ENCODE results near the gene C1orf87.

C1orf87 gene

DNA sequence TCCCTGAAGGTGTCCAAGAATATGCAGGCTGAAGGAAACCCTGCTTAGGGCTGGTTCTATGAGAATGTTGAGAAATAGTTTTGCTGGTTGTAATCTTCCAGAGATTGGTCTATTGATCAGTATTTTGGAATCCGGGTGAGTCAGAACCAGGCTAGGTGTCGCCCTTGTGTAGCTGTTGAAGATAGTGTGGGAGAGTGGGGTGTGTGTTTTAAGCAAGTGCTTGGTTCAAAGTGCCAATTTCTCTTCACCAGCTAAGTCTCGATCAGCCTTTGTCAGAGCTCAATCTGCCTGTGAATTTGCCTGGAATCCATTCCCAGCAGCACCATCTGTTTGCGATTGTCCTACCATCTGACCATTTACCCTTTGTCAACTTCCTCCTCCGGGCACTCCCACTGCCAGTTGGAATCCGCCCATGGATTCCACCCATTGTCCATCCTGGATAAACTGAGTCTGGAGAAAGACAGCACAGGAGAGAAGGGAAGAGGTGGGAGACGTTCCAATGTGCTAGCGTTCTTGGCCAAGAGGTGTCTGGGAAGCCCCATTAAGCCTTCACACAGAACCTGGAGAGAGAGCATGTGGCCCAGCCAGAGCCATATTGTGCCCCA lies 87.6 kb downstream of the C1orf87 start:
- TF ChIP-seq ZNF274 (IDR thresholded peaks at IDR 0.05; ENCODE audit: low read depth, low read length) (no peak), SUZ12 (IDR thresholded peaks at IDR 0.05; ENCODE audit: extremely low read depth, insufficient read depth, insufficient read length) (no peak), YY1 (IDR thresholded peaks at IDR 0.05; ENCODE audit: insufficient read depth, insufficient read length) (no peak)
- Histone ChIP-seq H3K27me3 (ENCODE audit: insufficient read depth, insufficient read length) (no peaks in the 10 kb centered on the region), H3K9me3 (ENCODE audit: insufficient read depth, low read length) (no peaks in the 10 kb centered on the region), H3K9ac (ENCODE audit: insufficient read length, low read depth) (no peak overlapping the region), H3K36me3 (ENCODE audit: insufficient read depth, insufficient read length, low read length) (no peaks in the 10 kb centered on the region), H3K4me3 (ENCODE audit: insufficient read length, low read depth) (no peak overlapping the region), H3K4me1 (ENCODE audit: insufficient read depth, insufficient read length) (peaks cover 2% of the 10 kb centered on the region)
- DNase-seq (ENCODE audit: low read depth, low spot score), result no peak

DNA sequence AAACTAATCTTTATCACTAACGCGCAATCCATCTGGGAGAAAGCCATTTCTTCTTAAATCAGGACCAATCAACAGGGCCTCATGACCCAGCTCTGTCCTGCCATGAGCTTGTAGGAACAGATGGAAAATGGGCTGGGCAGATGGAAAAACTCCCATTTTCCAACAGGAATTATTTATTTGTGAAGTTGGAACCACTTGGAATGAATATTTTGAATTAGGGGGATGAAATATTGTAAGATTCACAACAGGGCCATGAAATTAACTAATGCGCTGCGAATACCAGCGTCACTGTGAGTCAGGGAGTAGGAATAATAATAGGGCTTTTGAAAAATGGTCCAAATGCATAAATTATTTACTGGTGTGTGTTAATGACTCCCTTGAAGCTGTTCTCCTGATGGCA lies 93.9 kb downstream of the C1orf87 start:
- Histone ChIP-seq H3K27me3 (ENCODE audit: insufficient read depth, insufficient read length) (peaks cover 12% of the 10 kb centered on the region), H3K4me1 (ENCODE audit: insufficient read depth, insufficient read length) (no peaks in the 10 kb centered on the region), H3K9me3 (ENCODE audit: insufficient read depth, low read length) (no peaks in the 10 kb centered on the region), H3K4me3 (ENCODE audit: insufficient read length, low read depth) (no peak overlapping the region), H3K36me3 (ENCODE audit: insufficient read depth, insufficient read length, low read length) (no peaks in the 10 kb centered on the region), H3K9ac (ENCODE audit: insufficient read length, low read depth) (no peak overlapping the region)
- TF ChIP-seq YY1 (IDR thresholded peaks at IDR 0.05; ENCODE audit: insufficient read depth, insufficient read length), result no peak
- TF ChIP-seq ZNF274 (IDR thresholded peaks at IDR 0.05; ENCODE audit: low read depth, low read length), result no peak
- TF ChIP-seq SUZ12 (IDR thresholded peaks at IDR 0.05; ENCODE audit: extremely low read depth, insufficient read depth, insufficient read length), result no peak
- no peak for DNase-seq (ENCODE audit: low read depth, low spot score)

DNA sequence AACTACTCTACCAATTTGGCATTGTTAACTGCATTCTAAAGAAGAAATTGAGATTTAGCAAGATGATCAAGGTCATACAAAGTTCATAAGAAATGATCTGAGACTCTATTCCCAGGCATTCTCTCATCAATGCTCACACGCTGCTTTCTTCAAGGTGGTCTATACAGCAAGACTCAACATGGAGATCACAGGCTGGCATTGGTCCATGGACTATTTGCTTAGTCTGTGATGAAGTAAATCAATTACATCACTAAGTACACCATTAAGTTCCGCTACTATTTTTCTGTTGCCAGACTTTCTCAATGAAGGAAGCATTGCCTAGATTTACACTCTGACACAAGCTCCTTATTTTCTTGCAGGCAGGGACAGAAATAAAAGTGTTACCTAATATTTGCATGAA lies 95.1 kb downstream of the C1orf87 start:
- DNase-seq (ENCODE audit: low read depth, low spot score), result no peak

DNA sequence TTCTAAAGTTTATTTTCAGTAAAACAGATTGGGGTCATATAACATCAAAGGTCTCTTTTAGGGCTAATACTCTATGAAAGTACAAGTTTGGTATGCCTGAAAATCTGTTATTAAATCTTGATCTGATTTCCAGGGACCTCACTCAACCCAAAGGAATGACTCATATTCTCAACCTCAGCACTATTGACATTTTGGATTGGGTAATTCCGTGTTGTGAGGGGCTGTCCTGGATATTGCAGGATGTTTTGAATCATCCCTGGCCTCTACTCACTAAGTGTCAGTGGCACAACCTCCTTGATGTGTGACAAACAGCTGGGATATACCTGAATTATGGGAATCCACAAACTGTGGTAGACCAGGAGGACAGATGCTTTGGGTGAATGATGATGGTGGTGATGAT lies 95.5 kb downstream of the C1orf87 start:
- Histone ChIP-seq H3K36me3 (ENCODE audit: insufficient read depth, insufficient read length, low read length) (no peaks in the 10 kb centered on the region), H3K27me3 (ENCODE audit: insufficient read depth, insufficient read length) (peaks cover 12% of the 10 kb centered on the region), H3K4me1 (ENCODE audit: insufficient read depth, insufficient read length) (no peaks in the 10 kb centered on the region), H3K9me3 (ENCODE audit: insufficient read depth, low read length) (no peaks in the 10 kb centered on the region), H3K9ac (ENCODE audit: insufficient read length, low read depth) (no peak overlapping the region), H3K4me3 (ENCODE audit: insufficient read length, low read depth) (no peak overlapping the region)
- no peak for TF ChIP-seq YY1 (IDR thresholded peaks at IDR 0.05; ENCODE audit: insufficient read depth, insufficient read length)
- TF ChIP-seq SUZ12 (IDR thresholded peaks at IDR 0.05; ENCODE audit: extremely low read depth, insufficient read depth, insufficient read length), result no peak
- no peak for TF ChIP-seq ZNF274 (IDR thresholded peaks at IDR 0.05; ENCODE audit: low read depth, low read length)
- DNase-seq (ENCODE audit: low read depth, low spot score), result no peak

More for the DNA sequence above, 95.1 kb downstream of the C1orf87 start:
- no peaks in the 10 kb centered on the region for H3K9me3 ChIP-seq (ENCODE audit: insufficient read depth, low read length)
- TF ChIP-seq YY1 (IDR thresholded peaks at IDR 0.05; ENCODE audit: insufficient read depth, insufficient read length), result no peak
- no peak for TF ChIP-seq ZNF274 (IDR thresholded peaks at IDR 0.05; ENCODE audit: low read depth, low read length)
- no peak for TF ChIP-seq SUZ12 (IDR thresholded peaks at IDR 0.05; ENCODE audit: extremely low read depth, insufficient read depth, insufficient read length)
- no peaks in the 10 kb centered on the region for H3K36me3 ChIP-seq (ENCODE audit: insufficient read depth, insufficient read length, low read length)
- peaks cover 12% of the 10 kb centered on the region for H3K27me3 ChIP-seq (ENCODE audit: insufficient read depth, insufficient read length)
- no peaks in the 10 kb centered on the region for H3K4me1 ChIP-seq (ENCODE audit: insufficient read depth, insufficient read length)
- H3K4me3 ChIP-seq (ENCODE audit: insufficient read length, low read depth), result no peak overlapping the region
- no peak overlapping the region for H3K9ac ChIP-seq (ENCODE audit: insufficient read length, low read depth)

DNA sequence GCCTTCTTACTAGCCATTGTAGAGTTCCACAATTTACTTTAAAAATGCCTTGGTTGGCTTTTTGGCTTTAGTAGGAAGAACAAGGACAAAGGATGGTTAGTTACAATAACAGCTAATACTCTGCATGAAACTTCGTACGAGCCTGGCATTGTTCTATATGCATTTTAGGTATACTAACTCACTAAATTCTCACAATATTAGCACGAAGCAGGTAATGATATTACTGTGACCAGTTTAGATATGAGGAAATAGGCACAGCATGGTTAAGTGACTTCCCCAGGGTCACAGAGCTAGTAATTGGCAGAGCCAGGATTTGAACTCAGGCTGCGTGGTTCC lies 96.5 kb downstream of the C1orf87 start:
- no peaks in the 10 kb centered on the region for H3K36me3 ChIP-seq (ENCODE audit: insufficient read depth, insufficient read length, low read length)
- TF ChIP-seq YY1 (IDR thresholded peaks at IDR 0.05; ENCODE audit: insufficient read depth, insufficient read length), result no peak
- TF ChIP-seq SUZ12 (IDR thresholded peaks at IDR 0.05; ENCODE audit: extremely low read depth, insufficient read depth, insufficient read length), result no peak
- TF ChIP-seq ZNF274 (IDR thresholded peaks at IDR 0.05; ENCODE audit: low read depth, low read length), result no peak

DNA sequence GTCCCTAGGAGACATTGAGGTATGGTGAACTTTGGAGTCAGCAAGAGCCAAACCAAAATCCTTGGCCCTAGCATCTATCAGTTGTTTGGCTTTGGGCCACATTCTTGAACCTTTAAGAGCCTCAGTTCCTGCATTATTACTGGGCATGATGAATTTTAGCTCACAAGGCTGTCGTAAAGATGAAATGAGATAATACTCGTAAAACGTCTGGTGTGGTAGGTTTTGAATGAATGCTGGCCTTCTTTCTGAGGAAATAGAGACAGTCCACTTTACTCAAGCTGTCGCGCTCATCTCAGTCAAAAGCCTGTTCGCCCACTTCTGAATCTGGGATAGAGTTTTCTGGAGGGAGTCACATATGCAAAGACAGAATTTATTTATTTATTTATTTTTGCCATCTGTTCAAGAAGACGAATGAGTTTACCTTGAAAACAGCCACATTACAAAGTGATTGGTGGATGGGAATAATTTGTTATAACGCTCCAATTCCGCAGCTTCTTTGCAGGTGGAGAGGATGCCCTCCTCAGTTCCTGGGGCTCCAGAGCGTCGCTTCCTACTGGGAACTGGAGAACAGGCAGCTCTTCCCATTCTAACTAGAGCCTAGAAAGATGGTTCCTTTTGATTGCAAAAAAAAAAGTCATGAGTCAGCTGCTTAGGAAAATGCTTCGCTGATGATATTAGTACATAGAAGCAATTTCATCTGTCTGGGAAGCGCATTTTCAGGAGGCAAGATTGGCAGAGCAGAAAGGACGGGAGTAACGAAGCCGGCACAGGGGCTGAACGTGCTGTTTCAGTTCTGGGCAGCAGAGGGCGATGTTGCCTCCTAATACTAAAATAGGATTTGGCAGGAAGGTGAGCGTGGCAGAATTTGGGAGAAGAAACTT lies 97.1 kb downstream of the C1orf87 start:
- H3K4me1 ChIP-seq (ENCODE audit: insufficient read depth, insufficient read length), result no peaks in the 10 kb centered on the region
- peak; percentile 55 for DNase-seq (ENCODE audit: low read depth, low spot score)
- no peak overlapping the region for H3K4me3 ChIP-seq (ENCODE audit: insufficient read length, low read depth)
- no peaks in the 10 kb centered on the region for H3K9me3 ChIP-seq (ENCODE audit: insufficient read depth, low read length)
- TF ChIP-seq YY1 (IDR thresholded peaks at IDR 0.05; ENCODE audit: insufficient read depth, insufficient read length), result no peak
- TF ChIP-seq ZNF274 (IDR thresholded peaks at IDR 0.05; ENCODE audit: low read depth, low read length), result no peak
- H3K9ac ChIP-seq (ENCODE audit: insufficient read length, low read depth), result no peak overlapping the region
- H3K27me3 ChIP-seq (ENCODE audit: insufficient read depth, insufficient read length), result peaks cover 12% of the 10 kb centered on the region
- no peaks in the 10 kb centered on the region for H3K36me3 ChIP-seq (ENCODE audit: insufficient read depth, insufficient read length, low read length)

More for the DNA sequence above, 96.5 kb downstream of the C1orf87 start:
- Histone ChIP-seq H3K4me1 (ENCODE audit: insufficient read depth, insufficient read length) (no peaks in the 10 kb centered on the region), H3K9me3 (ENCODE audit: insufficient read depth, low read length) (no peaks in the 10 kb centered on the region), H3K4me3 (ENCODE audit: insufficient read length, low read depth) (no peak overlapping the region), H3K27me3 (ENCODE audit: insufficient read depth, insufficient read length) (peaks cover 12% of the 10 kb centered on the region), H3K9ac (ENCODE audit: insufficient read length, low read depth) (no peak overlapping the region)
- no peak for DNase-seq (ENCODE audit: low read depth, low spot score)

DNA sequence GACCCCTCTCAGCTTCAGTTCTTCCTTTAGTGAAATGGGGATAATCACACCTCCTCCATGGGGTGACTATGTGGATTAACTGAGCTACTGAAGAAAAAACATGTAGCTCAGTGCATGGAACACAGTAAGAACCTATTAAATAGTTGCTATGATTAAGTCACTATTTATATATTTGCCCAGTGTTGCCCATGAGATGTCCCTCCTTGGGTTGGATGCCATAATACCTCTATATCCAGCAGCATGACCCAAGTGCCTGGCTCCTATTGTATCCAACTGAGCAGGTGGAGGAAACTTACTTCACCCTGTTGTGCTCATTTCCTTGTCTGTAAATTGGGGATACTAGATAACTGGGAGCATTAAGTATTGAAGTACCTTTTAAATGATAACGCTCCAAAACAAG lies 99.9 kb downstream of the C1orf87 start:
- no peak for DNase-seq (ENCODE audit: low read depth, low spot score)
- no peak overlapping the region for H3K4me3 ChIP-seq (ENCODE audit: insufficient read length, low read depth)
- peaks cover 12% of the 10 kb centered on the region for H3K27me3 ChIP-seq (ENCODE audit: insufficient read depth, insufficient read length)
- H3K4me1 ChIP-seq (ENCODE audit: insufficient read depth, insufficient read length), result no peaks in the 10 kb centered on the region
- TF ChIP-seq ZNF274 (IDR thresholded peaks at IDR 0.05; ENCODE audit: low read depth, low read length) (no peak), SUZ12 (IDR thresholded peaks at IDR 0.05; ENCODE audit: extremely low read depth, insufficient read depth, insufficient read length) (no peak), YY1 (IDR thresholded peaks at IDR 0.05; ENCODE audit: insufficient read depth, insufficient read length) (no peak)
- H3K36me3 ChIP-seq (ENCODE audit: insufficient read depth, insufficient read length, low read length), result no peaks in the 10 kb centered on the region
- no peaks in the 10 kb centered on the region for H3K9me3 ChIP-seq (ENCODE audit: insufficient read depth, low read length)
- H3K9ac ChIP-seq (ENCODE audit: insufficient read length, low read depth), result no peak overlapping the region
